OCI-LY3 (cell line): ENCODE data around the gene NOP9.

Experiments used
- H2AFZ ChIP-seq: fragments of 200-600, 300-600 bp; shearing (Covaris generic); 2 replicates; pipeline ENCODE4 v1.6.0; 2014; ENCODE audit warnings: antibody characterized with exemption, low read depth, low read length
- H3K27ac ChIP-seq: fragments of 200-600, 300-600 bp; sonication (generic); 2 replicates; pipeline ENCODE4 v1.5.1; 2014; ENCODE audit warnings: mild to moderate bottlenecking, low read length, moderate library complexity, mixed read lengths
- H3K27me3 ChIP-seq: fragments of 200-600, 300-600 bp; sonication (generic); 2 replicates; pipeline ENCODE4 v1.6.1; 2014; ENCODE audit warnings: low read depth, low read length, mixed read lengths
- H3K36me3 ChIP-seq: fragments of 200-600, 300-600 bp; sonication (generic); replicated peaks from 2 replicates; pipeline ENCODE3; 2014; ENCODE audit warnings: low read depth, low read length, mixed read lengths
- H3K4me1 ChIP-seq: fragments of 300-600, 200-600 bp; sonication (generic); 2 replicates; pipeline ENCODE4 v1.6.1; 2014; ENCODE audit warnings: low read length, mixed read lengths
- H3K4me2 ChIP-seq: fragments of 200-600, 300-600 bp; sonication (generic); 2 replicates; pipeline ENCODE4 v1.6.1; 2014; ENCODE audit warnings: low read length, mixed read lengths
- H3K4me3 ChIP-seq: fragments of 300-600, 200-600 bp; sonication (generic); 2 replicates; pipeline ENCODE4 v1.5.1; 2014; ENCODE audit warnings: antibody characterized with exemption, mild to moderate bottlenecking, low read length, moderate library complexity
- H3K79me2 ChIP-seq: fragments of 300-600, 200-600 bp; shearing (Covaris generic); 2 replicates; pipeline ENCODE4 v1.6.1; 2014; ENCODE audit warnings: mild to moderate bottlenecking, low read length, mixed read lengths
- H3K9ac ChIP-seq: fragments of 300-600, 200-600 bp; shearing (Covaris generic); 2 replicates; pipeline ENCODE4 v1.6.0; 2014; ENCODE audit warnings: mild to moderate bottlenecking, low read length, moderate library complexity
- H3K9me3 ChIP-seq: fragments of 200-600, 300-600 bp; shearing (Covaris generic); 2 replicates; pipeline ENCODE4 v1.6.1; 2014; ENCODE audit warnings: low read length, mixed read lengths; ENCODE audit not compliant: insufficient read depth
- H4K20me1 ChIP-seq: fragments of 200-600, 300-600 bp; sonication (generic); 2 replicates; pipeline ENCODE4 v1.6.1; 2016; ENCODE audit warnings: low read length, mixed read lengths; ENCODE audit not compliant: insufficient read depth
- EZH2phosphoT487 ChIP-seq: fragments of 200-600 bp; shearing (Covaris generic); IDR thresholded peaks from 2 replicates; pipeline ENCODE4 v1.6.1; 2018; ENCODE audit warnings: antibody characterized with exemption, mixed run types, low read depth
- TF ChIP-seq, protein P1 (sequence below): fragments of 200-600, 300-600 bp; sonication (generic); IDR thresholded peaks from 2 replicates; pipeline ENCODE4 v1.5.1; 2014; ENCODE audit warnings: antibody characterized with exemption, low read length, low read depth

The NOP9 gene

DNA sequence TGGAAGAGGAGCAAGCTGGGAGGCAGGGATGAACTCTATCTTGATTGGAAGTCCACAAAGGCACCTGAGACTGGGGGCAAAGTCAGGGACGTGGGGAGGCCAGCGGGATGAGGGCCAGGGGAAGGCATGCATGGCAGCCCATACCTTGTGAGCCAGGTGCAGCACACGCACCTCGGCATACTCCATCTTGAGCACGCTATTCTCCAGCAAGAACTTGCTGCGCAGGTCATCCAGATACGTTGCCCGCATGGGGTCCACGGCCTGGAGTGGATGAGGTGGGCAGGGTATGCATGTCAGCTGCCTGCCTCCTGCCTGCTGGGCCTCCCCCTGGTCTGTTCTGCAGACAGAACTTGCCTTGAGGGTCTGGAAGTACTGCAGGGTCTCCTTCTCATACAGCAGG lies 32.1 kb upstream of the NOP9 start:
- Histone ChIP-seq H3K4me3 (no peak overlapping the region), H2AFZ (no peak overlapping the region), H3K9me3 (no peaks in the 10 kb centered on the region), H3K27me3 (no peaks in the 10 kb centered on the region), H3K9ac (no peak overlapping the region), H3K36me3 (peaks cover 2% of the 10 kb centered on the region), H3K4me2 (no peak overlapping the region), H3K79me2 (no peaks in the 10 kb centered on the region), H4K20me1 (no peaks in the 10 kb centered on the region), H3K4me1 (peaks cover 14% of the 10 kb centered on the region), H3K27ac (no peak overlapping the region)
- TF ChIP-seq, protein P1, sequence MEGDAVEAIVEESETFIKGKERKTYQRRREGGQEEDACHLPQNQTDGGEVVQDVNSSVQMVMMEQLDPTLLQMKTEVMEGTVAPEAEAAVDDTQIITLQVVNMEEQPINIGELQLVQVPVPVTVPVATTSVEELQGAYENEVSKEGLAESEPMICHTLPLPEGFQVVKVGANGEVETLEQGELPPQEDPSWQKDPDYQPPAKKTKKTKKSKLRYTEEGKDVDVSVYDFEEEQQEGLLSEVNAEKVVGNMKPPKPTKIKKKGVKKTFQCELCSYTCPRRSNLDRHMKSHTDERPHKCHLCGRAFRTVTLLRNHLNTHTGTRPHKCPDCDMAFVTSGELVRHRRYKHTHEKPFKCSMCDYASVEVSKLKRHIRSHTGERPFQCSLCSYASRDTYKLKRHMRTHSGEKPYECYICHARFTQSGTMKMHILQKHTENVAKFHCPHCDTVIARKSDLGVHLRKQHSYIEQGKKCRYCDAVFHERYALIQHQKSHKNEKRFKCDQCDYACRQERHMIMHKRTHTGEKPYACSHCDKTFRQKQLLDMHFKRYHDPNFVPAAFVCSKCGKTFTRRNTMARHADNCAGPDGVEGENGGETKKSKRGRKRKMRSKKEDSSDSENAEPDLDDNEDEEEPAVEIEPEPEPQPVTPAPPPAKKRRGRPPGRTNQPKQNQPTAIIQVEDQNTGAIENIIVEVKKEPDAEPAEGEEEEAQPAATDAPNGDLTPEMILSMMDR, result no peak
- TF ChIP-seq EZH2phosphoT487, result no peak

DNA sequence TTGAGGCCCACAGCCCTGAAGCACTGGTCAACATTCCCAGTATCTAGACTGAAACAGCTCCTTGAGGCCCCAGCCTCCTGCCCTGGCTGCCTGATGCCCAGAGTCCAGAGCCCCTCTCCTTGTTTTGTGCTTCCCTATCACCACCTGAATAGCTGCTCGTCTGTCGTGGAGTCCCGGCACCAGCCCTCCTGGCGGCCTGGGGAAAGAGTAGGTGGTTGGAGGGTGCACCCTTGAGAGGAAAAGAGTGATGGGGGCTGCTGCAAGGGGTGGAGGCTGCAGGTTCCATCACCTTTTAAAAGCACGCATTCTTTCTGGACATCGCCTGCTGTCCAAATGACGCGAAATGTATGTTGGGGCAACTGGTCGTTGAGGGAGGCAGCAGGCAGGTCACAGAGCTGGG lies 31.4 kb upstream of the NOP9 start:
- H3K27me3 ChIP-seq, result no peaks in the 10 kb centered on the region
- no peak overlapping the region for H3K4me3 ChIP-seq
- no peaks in the 10 kb centered on the region for H4K20me1 ChIP-seq
- H3K9ac ChIP-seq, result no peak overlapping the region
- peaks cover 2% of the 10 kb centered on the region for H3K36me3 ChIP-seq
- H3K9me3 ChIP-seq, result no peaks in the 10 kb centered on the region
- H3K79me2 ChIP-seq, result no peaks in the 10 kb centered on the region
- TF ChIP-seq, protein P1, result no peak
- TF ChIP-seq EZH2phosphoT487, result no peak
- no peak overlapping the region for H3K4me2 ChIP-seq
- no peak overlapping the region for H2AFZ ChIP-seq
- no peak overlapping the region for H3K27ac ChIP-seq
- H3K4me1 ChIP-seq, result peaks cover 20% of the 10 kb centered on the region

- Histone ChIP-seq H3K27me3 (no peaks in the 10 kb centered on the region), H3K9me3 (no peaks in the 10 kb centered on the region), H3K4me2 (no peak overlapping the region), H3K79me2 (no peaks in the 10 kb centered on the region), H3K4me3 (no peak overlapping the region), H3K36me3 (peaks cover 2% of the 10 kb centered on the region), H4K20me1 (no peaks in the 10 kb centered on the region), H3K9ac (no peak overlapping the region), H3K4me1 (peaks cover 31% of the 10 kb centered on the region), H2AFZ (no peak overlapping the region), H3K27ac (no peak overlapping the region)
- TF ChIP-seq, protein P1, result no peak
- TF ChIP-seq EZH2phosphoT487, result no peak
These were observed 30.3 kb upstream of the NOP9 start for GRCh38 chr14:24269368-24269767.

DNA sequence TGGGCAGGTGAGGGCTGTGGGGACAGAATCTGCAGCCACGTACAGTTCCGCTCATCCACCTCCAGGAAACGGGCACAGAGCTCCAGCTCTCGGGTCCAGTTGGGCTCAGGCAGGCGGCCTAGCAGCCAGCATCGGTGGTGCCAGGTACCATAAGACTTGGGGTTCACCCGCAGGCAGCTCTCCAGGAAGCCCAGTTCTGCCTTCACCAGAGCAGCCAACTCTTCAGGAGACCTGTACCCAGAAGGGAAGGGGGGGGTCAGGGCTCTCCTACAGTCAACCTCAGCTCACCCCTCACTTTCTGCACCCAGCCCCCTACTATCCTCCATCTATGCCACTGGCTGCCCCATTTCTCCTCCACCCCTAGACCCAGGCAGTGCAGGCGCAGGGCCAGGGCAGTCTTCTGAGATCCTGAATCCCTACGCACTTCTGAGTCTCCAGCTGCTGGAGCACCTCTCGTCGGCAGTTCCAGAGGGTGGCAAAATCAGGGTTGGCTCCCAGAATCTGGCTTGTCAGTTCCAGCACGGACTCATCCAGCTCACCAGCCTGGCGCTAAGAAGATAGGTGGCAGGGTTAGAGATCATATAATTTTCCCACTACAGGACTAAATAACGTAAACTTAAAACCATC lies 29.6 kb upstream of the NOP9 start:
- TF ChIP-seq, protein P1, result no peak
- TF ChIP-seq EZH2phosphoT487, result no peak
- Histone ChIP-seq H3K79me2 (no peaks in the 10 kb centered on the region), H3K9me3 (no peaks in the 10 kb centered on the region), H3K27me3 (no peaks in the 10 kb centered on the region), H3K4me1 (peaks cover 34% of the 10 kb centered on the region), H3K9ac (no peak overlapping the region), H2AFZ (no peak overlapping the region), H3K27ac (no peak overlapping the region), H3K4me2 (peak overlapping the region; percentile 83; the same call in 1 of the 2 replicates), H3K36me3 (peaks cover 2% of the 10 kb centered on the region), H4K20me1 (no peaks in the 10 kb centered on the region), H3K4me3 (peak overlapping the region; percentile 90; the same call in 1 of the 2 replicates)
